Measurements from ENCODE around the gene VASH2. TPM values are rescaled to one million over a fixed set of nuclear protein-coding genes. Genes with fewer than 3 reads are reported as not detected.

VASH2 gene
- total RNA-seq, 4 donors from 2014 or later, result 0.24 to 2.0 (median 1.1) TPM

- Histone ChIP-seq H3K4me3 (replicated peaks in 1 of 3) (no peak overlapping the region), H3K36me3 (no peaks in the 10 kb centered on the region), H3K9me3 (no peaks in the 10 kb centered on the region), H3K27me3 (no peaks in the 10 kb centered on the region), H3K4me1 (no peaks in the 10 kb centered on the region), H3K27ac (no peak overlapping the region)
- no peak for TF ChIP-seq CTCF (IDR thresholded peaks at IDR 0.05)
- no peak for TF ChIP-seq POLR2A (IDR thresholded peaks at IDR 0.05)
- DNase-seq, result no peak
- intact Hi-C loops (cut with DNase I), result no loop called here
- WGBS, 2 donors, result 79 to 81% methylated on average over 10 of the region's 10 CpGs
These were observed 19.2 kb upstream of the VASH2 start for GRCh38 chr1:212930986-212931678.

- no peak for DNase-seq
- no peaks in the 10 kb centered on the region for H3K27me3 ChIP-seq
- H3K27ac ChIP-seq, result no peak overlapping the region
- 86 to 92% methylated on average over 1 of the region's 1 CpG for WGBS, 2 donors
- H3K4me1 ChIP-seq, result no peaks in the 10 kb centered on the region
- TF ChIP-seq POLR2A (IDR thresholded peaks at IDR 0.05) (no peak), CTCF (IDR thresholded peaks at IDR 0.05) (no peak)
- intact Hi-C loops (cut with DNase I), result no loop called here
- no peak overlapping the region for H3K4me3 ChIP-seq (replicated peaks in 1 of 3)
- no peaks in the 10 kb centered on the region for H3K9me3 ChIP-seq
- no peaks in the 10 kb centered on the region for H3K36me3 ChIP-seq
These were observed 16.4 kb upstream of the VASH2 start for GRCh38 chr1:212933815-212934471.

GRCh38 chr1:212935387-212935981 is 14.9 kb upstream of the VASH2 start:
- Histone ChIP-seq H3K4me1 (no peaks in the 10 kb centered on the region), H3K27me3 (no peaks in the 10 kb centered on the region), H3K36me3 (no peaks in the 10 kb centered on the region), H3K4me3 (replicated peaks in 1 of 3) (no peak overlapping the region), H3K9me3 (no peaks in the 10 kb centered on the region), H3K27ac (no peak overlapping the region)
- DNase-seq, result no peak
- TF ChIP-seq POLR2A (IDR thresholded peaks at IDR 0.05), result no peak
- no peak for TF ChIP-seq CTCF (IDR thresholded peaks at IDR 0.05)
- intact Hi-C loops (cut with DNase I), result no loop called here
- WGBS, 2 donors, result 94% methylated on average over 7 of the region's 7 CpGs

GRCh38 chr1:212937034-212937433 is 13.3 kb upstream of the VASH2 start:
- no peak overlapping the region for H3K27ac ChIP-seq
- H3K36me3 ChIP-seq, result no peaks in the 10 kb centered on the region
- H3K9me3 ChIP-seq, result no peaks in the 10 kb centered on the region
- intact Hi-C loops (cut with DNase I), result no loop called here
- H3K4me1 ChIP-seq, result no peaks in the 10 kb centered on the region
- H3K27me3 ChIP-seq, result no peaks in the 10 kb centered on the region
- no peak overlapping the region for H3K4me3 ChIP-seq (replicated peaks in 1 of 3)
- TF ChIP-seq CTCF (IDR thresholded peaks at IDR 0.05), result no peak
- TF ChIP-seq POLR2A (IDR thresholded peaks at IDR 0.05), result no peak
- 94 to 97% methylated on average over 3 of the region's 3 CpGs for WGBS, 2 donors
- DNase-seq, result no peak

GRCh38 chr1:212938846-212939245 is 11.5 kb upstream of the VASH2 start:
- no peaks in the 10 kb centered on the region for H3K9me3 ChIP-seq
- intact Hi-C loops (cut with DNase I), result no loop called here
- WGBS, 2 donors, result 98% methylated on average over 6 of the region's 6 CpGs
- H3K36me3 ChIP-seq, result no peaks in the 10 kb centered on the region
- DNase-seq, result no peak
- no peak overlapping the region for H3K4me3 ChIP-seq (replicated peaks in 1 of 3)
- H3K4me1 ChIP-seq, result no peaks in the 10 kb centered on the region
- no peaks in the 10 kb centered on the region for H3K27me3 ChIP-seq
- H3K27ac ChIP-seq, result no peak overlapping the region
- TF ChIP-seq CTCF (IDR thresholded peaks at IDR 0.05), result no peak
- TF ChIP-seq POLR2A (IDR thresholded peaks at IDR 0.05), result no peak

All from thyroid gland (tissue), 4 donors.